DLD1 (cell line): ENCODE results near the gene SDHB.

Source experiments
- in situ Hi-C: cut with HindIII; loops from 2 replicates; pipeline ENCODE4 v1.10.0; 2017; ENCODE audit warnings: low sequenced_read_pairs

The SDHB gene

GRCh38 chr1:17013491-17014320, 40.1 kb downstream of the SDHB start:
- in situ Hi-C loops: loop anchor here (5.0 kb wide), 1 partner anchor 41 kb away; no protein-coding TSS in a partner anchor

GRCh38 chr1:17012775-17013490, 40.9 kb downstream of the SDHB start:
- in situ Hi-C loops: loop anchor here (5.0 kb wide), 1 partner anchor 41 kb away; no protein-coding TSS in a partner anchor

GRCh38 chr1:17011439-17012307, 42.2 kb downstream of the SDHB start, which contains the start of gene ATP13A2:
ATP13A2 (minus strand) TSS chr1:17011928; CDS start chr1:17011738, 190 bp downstream.
- in situ Hi-C loops: loop anchor here (5.0 kb wide), 1 partner anchor 39 kb away; no protein-coding TSS in a partner anchor

- in situ Hi-C loops: loop anchor here (5.0 kb wide), 1 partner anchor 39 kb away; no protein-coding TSS in a partner anchor
Measured at GRCh38 chr1:17011092-17011438, 42.8 kb downstream of the SDHB start.

GRCh38 chr1:17009706-17010105, 44.1 kb downstream of the SDHB start:
- in situ Hi-C loops: loop anchor here (5.0 kb wide), 1 partner anchor 37 kb away; no protein-coding TSS in a partner anchor

- in situ Hi-C loops: no loop called here
Measured at GRCh38 chr1:17008208-17008855, 45.5 kb downstream of the SDHB start.

- in situ Hi-C loops: no loop called here
Measured at GRCh38 chr1:17007121-17007520, 46.7 kb downstream of the SDHB start.

- in situ Hi-C loops: no loop called here
Measured at GRCh38 chr1:17005365-17005740, 48.5 kb downstream of the SDHB start.

- in situ Hi-C loops: no loop called here
Measured at GRCh38 chr1:17004466-17005364, 49.1 kb downstream of the SDHB start.

- in situ Hi-C loops: no loop called here
Measured at GRCh38 chr1:17002524-17002902, 51.3 kb downstream of the SDHB start.

- in situ Hi-C loops: no loop called here
Measured at GRCh38 chr1:17001760-17002523, 51.9 kb downstream of the SDHB start.

GRCh38 chr1:16999863-17000262, 54.0 kb downstream of the SDHB start:
- in situ Hi-C loops: no loop called here

GRCh38 chr1:16998589-16998988, 55.2 kb downstream of the SDHB start:
- in situ Hi-C loops: no loop called here

- in situ Hi-C loops: no loop called here
Measured at GRCh38 chr1:16996845-16997244, 57.0 kb downstream of the SDHB start.

- in situ Hi-C loops: no loop called here
Measured at GRCh38 chr1:16993521-16994038, 60.3 kb downstream of the SDHB start.

GRCh38 chr1:16992675-16993074, 61.2 kb downstream of the SDHB start:
- in situ Hi-C loops: no loop called here

GRCh38 chr1:16992102-16992501, 61.7 kb downstream of the SDHB start:
- in situ Hi-C loops: no loop called here

GRCh38 chr1:16991571-16991970, 62.3 kb downstream of the SDHB start:
- in situ Hi-C loops: no loop called here
